ENCODE measurements around the gene CDC34. TPM values are rescaled to one million over a fixed set of nuclear protein-coding genes. Genes with fewer than 3 reads are reported as not detected.
"Not testable (repeated sequence)": the region's sequence is repeated elsewhere in the genome, so short reads cannot be mapped to it uniquely, and the experiment has no call there.

CDC34 gene
- total RNA-seq, 6 experiments from 2014 or later, result 63.8 to 79.9 (median 64.6) TPM

DNA sequence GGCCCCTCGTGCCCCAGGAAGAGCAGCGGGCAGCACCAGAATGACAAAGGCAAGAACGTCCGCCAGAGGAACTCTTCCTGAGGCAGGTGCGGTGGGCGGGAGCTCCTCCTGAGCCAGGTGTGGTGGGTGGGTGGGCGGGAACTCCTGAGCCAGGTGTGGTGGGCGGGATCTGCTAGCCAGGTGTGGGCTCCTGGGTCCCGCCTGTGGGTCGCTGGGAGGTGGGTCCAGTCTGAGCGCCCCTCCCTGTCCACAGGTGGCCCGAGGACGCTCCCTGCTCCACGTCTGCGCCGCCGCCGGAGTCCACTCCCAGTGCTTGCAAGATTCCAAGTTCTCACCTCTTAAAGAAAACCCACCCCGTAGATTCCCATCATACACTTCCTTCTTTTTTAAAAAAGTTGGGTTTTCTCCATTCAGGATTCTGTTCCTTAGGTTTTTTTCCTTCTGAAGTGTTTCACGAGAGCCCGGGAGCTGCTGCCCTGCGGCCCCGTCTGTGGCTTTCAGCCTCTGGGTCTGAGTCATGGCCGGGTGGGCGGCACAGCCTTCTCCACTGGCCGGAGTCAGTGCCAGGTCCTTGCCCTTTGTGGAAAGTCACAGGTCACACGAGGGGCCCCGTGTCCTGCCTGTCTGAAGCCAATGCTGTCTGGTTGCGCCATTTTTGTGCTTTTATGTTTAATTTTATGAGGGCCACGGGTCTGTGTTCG lies 51.1 kb downstream of the CDC34 start:
- no peaks in the 10 kb centered on the region for H3K9me3 Mint-ChIP-seq
- peak overlapping the region; percentile 39 for H3K4me3 Mint-ChIP-seq
- peak overlapping the region; percentile 69 for H3K27ac Mint-ChIP-seq

DNA sequence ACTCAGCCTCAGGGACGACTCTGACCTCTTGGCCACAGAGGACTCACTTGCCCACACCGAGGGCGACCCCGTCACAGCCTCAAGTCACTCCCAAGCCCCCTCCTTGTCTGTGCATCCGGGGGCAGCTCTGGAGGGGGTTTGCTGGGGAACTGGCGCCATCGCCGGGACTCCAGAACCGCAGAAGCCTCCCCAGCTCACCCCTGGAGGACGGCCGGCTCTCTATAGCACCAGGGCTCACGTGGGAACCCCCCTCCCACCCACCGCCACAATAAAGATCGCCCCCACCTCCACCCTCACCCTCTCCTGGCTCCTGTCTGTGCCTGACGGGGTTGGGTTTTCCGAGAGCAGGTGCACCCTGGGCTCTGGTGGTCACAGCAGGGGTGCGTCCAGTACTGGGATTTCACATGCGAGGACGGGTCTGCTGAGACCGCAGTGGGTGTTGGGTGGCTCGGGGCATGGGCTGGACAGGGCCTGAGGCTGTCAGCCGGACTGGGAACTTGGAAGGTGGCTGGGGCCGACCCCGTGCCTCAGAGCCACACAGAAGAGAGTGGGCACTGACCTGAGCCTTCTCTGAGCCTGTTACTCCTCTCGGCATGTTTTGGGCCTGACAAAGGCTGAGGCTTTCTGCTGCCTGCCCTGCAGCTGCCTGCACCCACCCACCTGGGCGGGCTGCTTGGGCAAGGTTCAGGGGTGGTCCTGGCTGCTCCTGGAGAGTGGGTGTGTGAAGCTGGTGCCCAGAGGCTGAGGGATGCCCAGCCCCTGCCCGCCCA lies 51.8 kb downstream of the CDC34 start:
- Mint-ChIP-seq H3K27ac (peak overlapping the region; percentile 69; the same call in 1 of the 2 replicates), H3K4me3 (peak overlapping the region; percentile 39)

More for the DNA sequence above, 51.1 kb downstream of the CDC34 start:
- TF ChIP-seq, protein P1, sequence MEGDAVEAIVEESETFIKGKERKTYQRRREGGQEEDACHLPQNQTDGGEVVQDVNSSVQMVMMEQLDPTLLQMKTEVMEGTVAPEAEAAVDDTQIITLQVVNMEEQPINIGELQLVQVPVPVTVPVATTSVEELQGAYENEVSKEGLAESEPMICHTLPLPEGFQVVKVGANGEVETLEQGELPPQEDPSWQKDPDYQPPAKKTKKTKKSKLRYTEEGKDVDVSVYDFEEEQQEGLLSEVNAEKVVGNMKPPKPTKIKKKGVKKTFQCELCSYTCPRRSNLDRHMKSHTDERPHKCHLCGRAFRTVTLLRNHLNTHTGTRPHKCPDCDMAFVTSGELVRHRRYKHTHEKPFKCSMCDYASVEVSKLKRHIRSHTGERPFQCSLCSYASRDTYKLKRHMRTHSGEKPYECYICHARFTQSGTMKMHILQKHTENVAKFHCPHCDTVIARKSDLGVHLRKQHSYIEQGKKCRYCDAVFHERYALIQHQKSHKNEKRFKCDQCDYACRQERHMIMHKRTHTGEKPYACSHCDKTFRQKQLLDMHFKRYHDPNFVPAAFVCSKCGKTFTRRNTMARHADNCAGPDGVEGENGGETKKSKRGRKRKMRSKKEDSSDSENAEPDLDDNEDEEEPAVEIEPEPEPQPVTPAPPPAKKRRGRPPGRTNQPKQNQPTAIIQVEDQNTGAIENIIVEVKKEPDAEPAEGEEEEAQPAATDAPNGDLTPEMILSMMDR (IDR thresholded peaks at IDR 0.05), result no peak
- Mint-ChIP-seq H3K4me1 (ENCODE audit: low read depth) (peaks cover 20% of the 10 kb centered on the region), H3K36me3 (ENCODE audit: low read depth) (0 out of 2 replicates have a peak, but pooled peaks cover 5% of the 10 kb centered on the region), H3K27me3 (ENCODE audit: insufficient read depth) (peaks cover 5% of the 10 kb centered on the region)
- DNase-seq, result peak; percentile 68

DNA sequence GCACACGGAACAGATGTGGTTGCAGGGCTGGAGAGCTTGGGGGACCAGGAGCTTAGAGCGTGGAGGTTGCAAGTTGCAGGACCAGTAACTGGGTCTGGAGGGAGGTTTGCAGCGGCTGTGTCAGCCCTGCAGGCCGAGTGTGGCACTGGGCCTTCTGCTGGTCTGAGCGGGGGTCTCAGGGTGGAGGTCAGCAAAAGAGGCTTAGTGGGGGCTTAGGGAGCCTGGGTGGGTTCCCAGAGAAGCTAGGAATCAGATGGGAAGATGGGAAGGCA lies 52.3 kb downstream of the CDC34 start:
- H3K4me3 Mint-ChIP-seq, result peak overlapping the region; percentile 34; the same call in 1 of the 2 replicates
- 0 out of 2 replicates have a peak, but pooled peaks cover 5% of the 10 kb centered on the region for H3K36me3 Mint-ChIP-seq (ENCODE audit: low read depth)
- H3K4me1 Mint-ChIP-seq (ENCODE audit: low read depth), result peaks cover 26% of the 10 kb centered on the region
- H3K27me3 Mint-ChIP-seq (ENCODE audit: insufficient read depth), result peaks cover 5% of the 10 kb centered on the region
- H3K9me3 Mint-ChIP-seq, result no peaks in the 10 kb centered on the region
- no peak overlapping the region for H3K27ac Mint-ChIP-seq
- no peak for DNase-seq
- TF ChIP-seq, protein P1 (IDR thresholded peaks at IDR 0.05), result no peak

More for the DNA sequence above, 51.8 kb downstream of the CDC34 start:
- H3K36me3 Mint-ChIP-seq (ENCODE audit: low read depth), result 0 out of 2 replicates have a peak, but pooled peaks cover 5% of the 10 kb centered on the region
- H3K4me1 Mint-ChIP-seq (ENCODE audit: low read depth), result peaks cover 26% of the 10 kb centered on the region
- TF ChIP-seq, protein P1 (IDR thresholded peaks at IDR 0.05), result no peak
- H3K9me3 Mint-ChIP-seq, result no peaks in the 10 kb centered on the region
- DNase-seq, result no peak
- peaks cover 5% of the 10 kb centered on the region for H3K27me3 Mint-ChIP-seq (ENCODE audit: insufficient read depth)

DNA sequence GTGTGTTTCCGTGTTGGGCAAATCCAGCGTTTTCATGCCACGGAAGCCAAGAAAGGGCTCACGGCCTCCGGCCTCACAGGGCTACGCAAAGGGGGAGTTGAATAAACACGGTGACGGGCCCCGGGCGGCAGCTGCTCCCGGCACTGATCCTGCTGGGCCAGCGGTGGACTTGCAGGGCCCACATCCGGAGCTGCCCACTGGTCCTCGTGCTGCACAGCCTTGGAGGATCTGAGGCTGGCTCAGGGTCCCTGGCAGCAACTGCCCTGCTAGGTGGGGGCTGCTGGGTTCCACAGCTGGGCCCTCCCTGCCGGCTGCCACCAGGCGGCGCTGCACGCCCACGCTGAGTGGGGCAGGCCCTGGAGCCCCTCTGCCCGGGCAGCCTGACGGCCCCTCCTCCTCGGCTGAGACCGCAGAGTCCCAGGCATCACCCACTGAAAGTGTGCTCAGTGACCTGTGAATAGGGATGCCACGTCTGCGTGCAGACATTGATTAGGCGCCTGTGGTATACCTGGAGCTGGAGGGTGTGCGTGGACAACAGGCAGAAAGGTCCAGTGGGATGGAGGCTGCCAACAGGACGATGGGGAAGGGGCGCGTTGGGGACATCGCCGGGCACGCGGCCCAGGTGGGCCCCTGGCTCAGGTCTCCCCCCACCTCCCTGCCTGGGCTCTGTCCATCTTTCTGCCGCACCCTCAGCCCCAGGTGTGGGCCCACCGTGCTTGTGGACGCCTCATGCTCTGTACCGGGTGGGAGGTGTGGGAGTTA lies 52.9 kb downstream of the CDC34 start:
- Mint-ChIP-seq H3K27me3 (ENCODE audit: insufficient read depth) (peaks cover 9% of the 10 kb centered on the region), H3K9me3 (no peaks in the 10 kb centered on the region), H3K4me3 (no peak overlapping the region), H3K36me3 (ENCODE audit: low read depth) (0 out of 2 replicates have a peak, but pooled peaks cover 5% of the 10 kb centered on the region), H3K4me1 (ENCODE audit: low read depth) (peaks cover 26% of the 10 kb centered on the region), H3K27ac (no peak overlapping the region)
- TF ChIP-seq, protein P1 (IDR thresholded peaks at IDR 0.05), result peak; percentile 97
- DNase-seq, result no peak

DNA sequence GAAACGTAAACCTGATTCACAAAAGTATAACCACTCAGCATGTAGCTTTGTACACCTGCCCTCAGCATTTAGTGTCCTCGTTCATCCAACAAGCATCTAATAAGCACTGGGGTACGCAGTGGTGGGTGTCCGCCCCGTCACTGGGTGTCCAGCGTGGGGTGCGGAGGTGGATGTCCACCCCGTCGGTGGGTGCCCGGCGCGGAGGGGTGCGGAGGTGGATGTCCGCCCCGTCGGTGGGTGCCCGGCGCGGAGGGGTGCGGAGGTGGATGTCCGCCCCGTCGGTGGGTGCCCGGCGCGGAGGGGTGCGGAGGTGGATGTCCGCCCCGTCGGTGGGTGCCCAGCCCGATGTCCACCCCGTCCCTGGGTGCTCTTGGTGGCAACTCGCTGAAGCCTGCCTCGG lies 53.6 kb downstream of the CDC34 start:
- H3K36me3 Mint-ChIP-seq (ENCODE audit: low read depth); DNase-seq; H3K4me3 Mint-ChIP-seq; H3K27ac Mint-ChIP-seq; H3K9me3 Mint-ChIP-seq; H3K27me3 Mint-ChIP-seq (ENCODE audit: insufficient read depth): not testable (repeated sequence)
- H3K4me1 Mint-ChIP-seq (ENCODE audit: low read depth), result peaks cover 26% of the 10 kb centered on the region

Measured in HFFc6 (cell line).